ENCODE measurements around the gene OSBPL10. TPM values are rescaled to one million over a fixed set of nuclear protein-coding genes. Genes with fewer than 3 reads are reported as not detected.
A peak's percentile ranks its signal among the peaks of the same experiment; 100 is the strongest.

OSBPL10 gene
- total RNA-seq, 1 donor from 2014 or later: 24.4 TPM

GRCh38 chr3:31892916-31893573, 88.0 kb downstream of the OSBPL10 start:
- Mint-ChIP-seq H3K36me3 (peaks cover 5% of the 10 kb centered on the region), H3K9me3 (peaks cover 5% of the 10 kb centered on the region), H3K4me3 (no peak overlapping the region), H3K27ac (peak overlapping the region; percentile 94), H3K27me3 (peaks cover 3% of the 10 kb centered on the region), H3K4me1 (ENCODE audit: unreplicated experiment) (peaks cover 6% of the 10 kb centered on the region)
- no peak for DNase-seq (ENCODE audit: extremely low spot score, unreplicated experiment)
- TF ChIP-seq CTCF (conservative IDR thresholded peaks at IDR 0.05): no peak

DNA sequence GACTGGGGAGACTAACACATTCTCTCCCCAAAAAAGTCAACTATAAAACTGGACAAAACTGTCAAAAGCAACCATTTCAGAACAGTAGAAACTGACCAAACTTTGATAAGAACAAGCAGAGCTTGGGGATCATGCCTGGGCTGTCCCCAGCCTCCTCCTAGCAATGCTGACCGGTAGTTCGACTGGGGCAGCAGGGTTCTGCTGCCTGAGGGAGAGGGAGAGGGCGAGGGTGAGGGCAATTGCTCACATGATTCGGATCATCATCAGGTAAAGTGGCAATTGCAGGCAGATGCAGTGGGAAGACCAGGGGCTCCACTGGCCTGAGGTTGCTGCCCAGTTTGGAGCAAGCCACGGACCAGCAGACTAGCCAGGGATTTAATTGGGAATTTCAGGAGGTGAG, 88.6 kb downstream of the OSBPL10 start:
- TF ChIP-seq CTCF (conservative IDR thresholded peaks at IDR 0.05): no peak
- no peak for DNase-seq (ENCODE audit: extremely low spot score, unreplicated experiment)
- H3K4me3 Mint-ChIP-seq: peak overlapping the region; percentile 12
- H3K4me1 Mint-ChIP-seq (ENCODE audit: unreplicated experiment): peaks cover 6% of the 10 kb centered on the region
- H3K27me3 Mint-ChIP-seq: peaks cover 3% of the 10 kb centered on the region
- peak overlapping the region; percentile 94 for H3K27ac Mint-ChIP-seq
- peaks cover 5% of the 10 kb centered on the region for H3K9me3 Mint-ChIP-seq
- H3K36me3 Mint-ChIP-seq: peaks cover 5% of the 10 kb centered on the region

DNA sequence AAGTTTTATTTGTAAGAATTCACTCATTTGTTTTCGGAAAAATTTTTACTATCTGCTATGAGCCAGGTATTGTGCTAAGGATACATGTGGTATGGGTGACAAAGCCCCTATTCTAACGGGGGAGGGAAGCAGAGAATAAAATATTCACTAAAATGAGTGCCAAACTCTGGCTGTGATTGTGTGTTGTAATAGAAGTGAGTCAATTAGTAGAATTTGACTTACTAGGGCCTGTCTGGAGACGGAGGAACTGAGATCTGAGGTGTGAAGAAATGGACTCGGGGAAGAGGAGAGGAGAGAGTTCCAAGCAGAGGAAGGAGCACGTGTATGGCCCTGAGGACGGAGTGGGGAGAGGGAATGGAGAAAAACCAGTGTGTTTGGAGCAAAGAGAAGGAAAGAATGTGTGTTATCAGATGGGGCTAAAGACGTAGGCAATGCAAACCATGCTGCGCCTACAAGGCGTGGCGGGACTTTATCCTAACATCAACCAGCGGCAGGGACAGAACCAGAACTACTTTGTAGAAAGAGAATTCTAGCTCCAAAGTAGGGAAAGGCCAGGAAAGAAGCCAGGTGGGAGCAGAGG, 89.1 kb downstream of the OSBPL10 start:
- no peak for DNase-seq (ENCODE audit: extremely low spot score, unreplicated experiment)
- Mint-ChIP-seq H3K27ac (peak overlapping the region; percentile 94), H3K4me1 (ENCODE audit: unreplicated experiment) (peaks cover 6% of the 10 kb centered on the region), H3K36me3 (peaks cover 5% of the 10 kb centered on the region), H3K27me3 (peaks cover 3% of the 10 kb centered on the region), H3K9me3 (peaks cover 9% of the 10 kb centered on the region), H3K4me3 (peak overlapping the region; percentile 28)
- no peak for TF ChIP-seq CTCF (conservative IDR thresholded peaks at IDR 0.05)

GRCh38 chr3:31890742-31891469, 90.2 kb downstream of the OSBPL10 start:
- peaks cover 6% of the 10 kb centered on the region for H3K4me1 Mint-ChIP-seq (ENCODE audit: unreplicated experiment)
- peaks cover 10% of the 10 kb centered on the region for H3K9me3 Mint-ChIP-seq
- peaks cover 5% of the 10 kb centered on the region for H3K36me3 Mint-ChIP-seq
- TF ChIP-seq CTCF (conservative IDR thresholded peaks at IDR 0.05): no peak
- no peak overlapping the region for H3K4me3 Mint-ChIP-seq
- no peak overlapping the region for H3K27ac Mint-ChIP-seq
- H3K27me3 Mint-ChIP-seq: peaks cover 3% of the 10 kb centered on the region
- DNase-seq (ENCODE audit: extremely low spot score, unreplicated experiment): no peak

DNA sequence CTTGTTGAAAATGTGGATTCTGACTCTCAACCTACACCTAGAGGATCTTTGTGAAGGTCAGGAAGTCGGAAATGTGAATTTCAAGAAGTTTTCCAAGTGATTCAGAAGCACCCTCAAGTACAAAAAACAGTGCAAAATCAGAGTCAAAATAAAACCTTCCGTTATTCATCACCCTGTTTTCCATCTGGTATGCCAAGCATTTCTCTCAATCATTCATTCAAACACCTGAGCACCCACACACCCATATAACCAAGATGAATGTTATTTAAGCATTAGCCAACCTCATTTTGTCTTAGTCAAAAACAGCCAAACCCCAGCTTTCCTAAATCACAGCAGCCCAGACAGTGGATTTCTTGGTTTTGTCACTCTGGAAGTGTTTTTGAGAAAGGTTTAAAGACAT, 91.1 kb downstream of the OSBPL10 start:
- Mint-ChIP-seq H3K9me3 (peaks cover 10% of the 10 kb centered on the region), H3K27ac (peak overlapping the region; percentile 38), H3K4me1 (ENCODE audit: unreplicated experiment) (peaks cover 6% of the 10 kb centered on the region), H3K4me3 (peak overlapping the region; percentile 8), H3K27me3 (peaks cover 3% of the 10 kb centered on the region), H3K36me3 (peaks cover 5% of the 10 kb centered on the region)
- no peak for DNase-seq (ENCODE audit: extremely low spot score, unreplicated experiment)
- TF ChIP-seq CTCF (conservative IDR thresholded peaks at IDR 0.05): no peak

Measured in type B pancreatic cell (in vitro differentiated cells).